Measurements from ENCODE around the gene CPEB1. TPM values are rescaled to one million over a fixed set of nuclear protein-coding genes. Genes with fewer than 3 reads are reported as not detected.
"Not testable (repeated sequence)": the region's sequence is repeated elsewhere in the genome, so short reads cannot be mapped to it uniquely, and the experiment has no call there.

Gene CPEB1
- total and polyA plus RNA-seq, 7 experiments from 2014 or later = 0.07 to 1.0 (median 0.35) TPM; not detected in 1

DNA sequence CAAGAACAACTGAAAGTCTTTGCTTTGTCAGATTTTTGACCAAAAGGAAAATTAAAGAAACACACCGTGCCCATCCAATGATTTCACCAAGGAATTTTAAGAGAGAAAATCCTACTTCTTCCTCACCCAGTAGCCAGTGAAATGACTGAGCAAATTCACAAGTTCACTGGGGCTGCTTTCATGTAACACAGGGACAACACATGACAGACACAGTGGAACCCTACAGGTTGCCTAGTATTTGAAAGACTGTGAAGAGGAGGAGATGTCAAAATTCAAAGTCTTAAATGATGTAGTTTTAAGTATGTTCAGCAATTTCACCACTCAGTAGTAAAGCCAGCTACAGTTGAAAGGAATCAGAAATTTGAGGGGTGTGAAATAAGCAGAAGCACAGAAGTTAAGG is 140.1 kb downstream of the CPEB1 start:
- H3K27ac ChIP-seq (ENCODE audit: low read depth, low read length); H3K36me3 ChIP-seq (ENCODE audit: control insufficient read depth in 2 of 3, insufficient read depth in 3 of 3, low read length in 3 of 3); DNase-seq; H3K27me3 Mint-ChIP-seq; intact Hi-C loops (cut with micrococcal nuclease); H3K9me3 Mint-ChIP-seq; H3K36me3 Mint-ChIP-seq; H3K27me3 ChIP-seq (ENCODE audit: control insufficient read depth in 2 of 2, insufficient read depth in 2 of 2, low read length in 2 of 2); H3K4me1 ChIP-seq (ENCODE audit: control insufficient read depth in 2 of 2, insufficient read depth in 2 of 2, low read length in 2 of 2); H3K4me1 Mint-ChIP-seq; POLR2A ChIA-PET; H3K27ac Mint-ChIP-seq; ATAC-seq; CTCF ChIA-PET; H3K9me3 ChIP-seq (ENCODE audit: control insufficient read depth in 2 of 3, low read length in 3 of 3); H3K4me3 ChIP-seq (ENCODE audit: low read length); H3K4me3 Mint-ChIP-seq: not testable (repeated sequence)

- intact Hi-C loops (cut with micrococcal nuclease); POLR2A ChIA-PET; H3K4me1 ChIP-seq (ENCODE audit: control insufficient read depth in 2 of 2, insufficient read depth in 2 of 2, low read length in 2 of 2); CTCF ChIA-PET; H3K36me3 ChIP-seq (ENCODE audit: control insufficient read depth in 2 of 3, insufficient read depth in 3 of 3, low read length in 3 of 3); H3K27me3 ChIP-seq (ENCODE audit: control insufficient read depth in 2 of 2, insufficient read depth in 2 of 2, low read length in 2 of 2); DNase-seq; H3K4me3 ChIP-seq (ENCODE audit: low read length); H3K27me3 Mint-ChIP-seq; H3K9me3 Mint-ChIP-seq; H3K9me3 ChIP-seq (ENCODE audit: control insufficient read depth in 2 of 3, low read length in 3 of 3); H3K27ac Mint-ChIP-seq; H3K27ac ChIP-seq (ENCODE audit: low read depth, low read length); H3K4me1 Mint-ChIP-seq; H3K36me3 Mint-ChIP-seq; H3K4me3 Mint-ChIP-seq: not testable (repeated sequence)
- ATAC-seq = peak; percentile 38
Measured at GRCh38 chr15:82505842-82506241, 141.3 kb downstream of the CPEB1 start.

GRCh38 chr15:82504074-82504473 is 143.1 kb downstream of the CPEB1 start:
- H3K4me3 ChIP-seq (ENCODE audit: low read length); H3K9me3 ChIP-seq (ENCODE audit: control insufficient read depth in 2 of 3, low read length in 3 of 3); H3K27me3 ChIP-seq (ENCODE audit: control insufficient read depth in 2 of 2, insufficient read depth in 2 of 2, low read length in 2 of 2); H3K36me3 Mint-ChIP-seq; H3K4me1 Mint-ChIP-seq; H3K36me3 ChIP-seq (ENCODE audit: control insufficient read depth in 2 of 3, insufficient read depth in 3 of 3, low read length in 3 of 3); ATAC-seq; H3K4me3 Mint-ChIP-seq; H3K4me1 ChIP-seq (ENCODE audit: control insufficient read depth in 2 of 2, insufficient read depth in 2 of 2, low read length in 2 of 2); DNase-seq; intact Hi-C loops (cut with micrococcal nuclease); H3K9me3 Mint-ChIP-seq; POLR2A ChIA-PET; H3K27ac ChIP-seq (ENCODE audit: low read depth, low read length); H3K27ac Mint-ChIP-seq; CTCF ChIA-PET; H3K27me3 Mint-ChIP-seq: not testable (repeated sequence)

- ATAC-seq = peak; percentile 64
- not testable (repeated sequence) for H3K4me3 Mint-ChIP-seq
Measured at GRCh38 chr15:82502700-82503339, 144.3 kb downstream of the CPEB1 start.

DNA sequence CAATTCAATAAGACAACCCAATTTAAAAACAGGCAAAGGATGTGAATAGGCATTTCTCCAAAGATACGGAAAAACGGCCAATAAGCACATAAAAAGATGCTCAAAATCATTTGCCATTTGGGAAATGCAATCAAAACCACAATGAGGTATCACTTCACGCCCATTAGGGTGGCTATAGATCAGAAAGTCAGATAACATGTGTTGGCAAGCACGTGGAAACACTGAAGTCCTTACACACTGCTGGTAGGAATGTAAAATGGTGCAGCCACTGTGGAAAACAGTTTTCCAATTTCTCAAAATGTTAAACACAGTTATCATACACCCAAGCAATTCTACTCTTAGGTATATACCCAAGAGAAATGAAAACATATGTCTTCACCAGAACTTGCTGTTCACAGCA is 146.4 kb downstream of the CPEB1 start:
- not testable (repeated sequence) for H3K27me3 Mint-ChIP-seq; H3K9me3 ChIP-seq (ENCODE audit: control insufficient read depth in 2 of 3, low read length in 3 of 3); DNase-seq

More at GRCh38 chr15:82502700-82503339, 144.3 kb downstream of the CPEB1 start:
- H3K4me3 ChIP-seq (ENCODE audit: low read length); H3K36me3 Mint-ChIP-seq; H3K4me1 Mint-ChIP-seq; intact Hi-C loops (cut with micrococcal nuclease); H3K9me3 Mint-ChIP-seq; H3K9me3 ChIP-seq (ENCODE audit: control insufficient read depth in 2 of 3, low read length in 3 of 3); CTCF ChIA-PET; H3K27ac ChIP-seq (ENCODE audit: low read depth, low read length); H3K36me3 ChIP-seq (ENCODE audit: control insufficient read depth in 2 of 3, insufficient read depth in 3 of 3, low read length in 3 of 3); H3K27me3 Mint-ChIP-seq; H3K4me1 ChIP-seq (ENCODE audit: control insufficient read depth in 2 of 2, insufficient read depth in 2 of 2, low read length in 2 of 2); H3K27ac Mint-ChIP-seq; H3K27me3 ChIP-seq (ENCODE audit: control insufficient read depth in 2 of 2, insufficient read depth in 2 of 2, low read length in 2 of 2); POLR2A ChIA-PET: not testable (repeated sequence)
- DNase-seq = peak in 5 of 9 donors; percentile 2 to 48 (median 23)

DNA sequence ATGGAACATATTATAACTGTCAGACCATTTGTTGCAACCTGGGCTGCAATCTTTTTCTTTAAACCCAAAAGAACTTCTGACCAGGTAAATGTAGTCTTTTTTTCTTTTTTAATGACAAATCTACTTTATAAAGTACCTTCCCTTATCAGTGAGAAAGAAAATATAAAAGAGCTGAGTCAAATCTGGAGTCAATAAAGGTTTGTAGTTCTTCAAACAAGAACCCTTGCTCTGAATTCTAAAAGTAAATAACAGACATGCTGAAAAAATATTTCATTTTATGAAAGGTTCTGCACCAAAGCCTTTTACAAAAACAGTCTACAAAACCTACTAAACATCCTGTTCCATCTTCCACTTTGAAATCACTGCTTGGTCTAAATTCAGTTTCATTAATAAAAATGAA is 149.2 kb downstream of the CPEB1 start:
- H3K4me3 Mint-ChIP-seq; H3K4me3 ChIP-seq (ENCODE audit: low read length); H3K36me3 Mint-ChIP-seq; ATAC-seq; H3K4me1 Mint-ChIP-seq; H3K27me3 Mint-ChIP-seq; CTCF ChIA-PET; POLR2A ChIA-PET; DNase-seq; H3K36me3 ChIP-seq (ENCODE audit: control insufficient read depth in 2 of 3, insufficient read depth in 3 of 3, low read length in 3 of 3); H3K27me3 ChIP-seq (ENCODE audit: control insufficient read depth in 2 of 2, insufficient read depth in 2 of 2, low read length in 2 of 2); H3K9me3 ChIP-seq (ENCODE audit: control insufficient read depth in 2 of 3, low read length in 3 of 3); H3K27ac ChIP-seq (ENCODE audit: low read depth, low read length); H3K4me1 ChIP-seq (ENCODE audit: control insufficient read depth in 2 of 2, insufficient read depth in 2 of 2, low read length in 2 of 2); H3K9me3 Mint-ChIP-seq; intact Hi-C loops (cut with micrococcal nuclease); H3K27ac Mint-ChIP-seq: not testable (repeated sequence)

More for the DNA sequence above, 146.4 kb downstream of the CPEB1 start:
- H3K27ac Mint-ChIP-seq; H3K27ac ChIP-seq (ENCODE audit: low read depth, low read length); intact Hi-C loops (cut with micrococcal nuclease); H3K4me1 Mint-ChIP-seq; H3K4me1 ChIP-seq (ENCODE audit: control insufficient read depth in 2 of 2, insufficient read depth in 2 of 2, low read length in 2 of 2); H3K4me3 ChIP-seq (ENCODE audit: low read length); H3K9me3 Mint-ChIP-seq; CTCF ChIA-PET; H3K36me3 ChIP-seq (ENCODE audit: control insufficient read depth in 2 of 3, insufficient read depth in 3 of 3, low read length in 3 of 3); H3K36me3 Mint-ChIP-seq; POLR2A ChIA-PET; H3K27me3 ChIP-seq (ENCODE audit: control insufficient read depth in 2 of 2, insufficient read depth in 2 of 2, low read length in 2 of 2); H3K4me3 Mint-ChIP-seq: not testable (repeated sequence)
- ATAC-seq = peak; percentile 37
